22Rv1 (cell line): ENCODE measurements around the gene FHIT.
"Not testable (repeated sequence)": the region's sequence is repeated elsewhere in the genome, so short reads cannot be mapped to it uniquely, and the experiment has no call there.

ENCODE experiments used
- H3K27ac ChIP-seq: fragments of 450-650 bp; 2 replicates; pipeline ENCODE4 v1.5.1; 2017
- CTCF ChIP-seq: fragments of 450-650 bp; IDR thresholded peaks from 2 replicates; pipeline ENCODE4 v1.5.1; 2017; ENCODE audit warnings: mild to moderate bottlenecking
- ZFX ChIP-seq: fragments of 450-650 bp; IDR thresholded peaks from 2 replicates; pipeline ENCODE4 v1.6.1; 2017; ENCODE audit warnings: antibody characterized with exemption, borderline replicate concordance

The FHIT gene

GRCh38 chr3:61080737-61081445, 170.4 kb downstream of the FHIT start:
- TF ChIP-seq CTCF = no peak
- no peak for TF ChIP-seq ZFX
- H3K27ac ChIP-seq = no peak overlapping the region

GRCh38 chr3:61078048-61078752, 173.1 kb downstream of the FHIT start:
- H3K27ac ChIP-seq = no peak overlapping the region
- TF ChIP-seq ZFX (no peak), CTCF (no peak)

- no peak overlapping the region for H3K27ac ChIP-seq
- TF ChIP-seq CTCF = no peak
- no peak for TF ChIP-seq ZFX
Observed at GRCh38 chr3:61077551-61077950, 173.7 kb downstream of the FHIT start.

- TF ChIP-seq ZFX = no peak
- TF ChIP-seq CTCF = no peak
- H3K27ac ChIP-seq = no peak overlapping the region
Observed at GRCh38 chr3:61074783-61075182, 176.5 kb downstream of the FHIT start.

GRCh38 chr3:61073566-61074165, 177.6 kb downstream of the FHIT start:
- TF ChIP-seq CTCF = no peak
- no peak for TF ChIP-seq ZFX
- H3K27ac ChIP-seq = no peak overlapping the region

- no peak overlapping the region for H3K27ac ChIP-seq
- no peak for TF ChIP-seq ZFX
- no peak for TF ChIP-seq CTCF
Observed at GRCh38 chr3:61068084-61068483, 183.2 kb downstream of the FHIT start.

- TF ChIP-seq ZFX (no peak), CTCF (no peak)
- no peak overlapping the region for H3K27ac ChIP-seq
Observed at GRCh38 chr3:61066800-61067199, 184.5 kb downstream of the FHIT start.

GRCh38 chr3:61066222-61066621, 185.0 kb downstream of the FHIT start:
- not testable (repeated sequence) for H3K27ac ChIP-seq
